Activated B cell treated with CpG ODN at 0.5 μM for 24 hours (primary cell): ENCODE measurements around the gene SLC25A28. TPM values are rescaled to one million over a fixed set of nuclear protein-coding genes. Genes with fewer than 3 reads are reported as not detected.

Experiments used
- ATAC-seq: fragments of 200-7000 bp; cut with Tn5 transposase; one replicate; pipeline ENCODE4 v1.10.0; 2021; ENCODE audit warnings: low read depth, mild to moderate bottlenecking, moderate library complexity
- CTCF ChIA-PET: fragments of 350-600 bp; sonication (Branson Sonifier 250); formaldehyde crosslinking; loops from one replicate; lab custom pipeline; 2021; ENCODE audit warnings: antibody characterized with exemption; lab: Charles Lee
- POLR2A ChIA-PET: fragments of 350-600 bp; sonication (Branson Sonifier 250); formaldehyde crosslinking; loops from one replicate; lab custom pipeline; 2021; ENCODE audit warnings: antibody characterized with exemption; lab: Charles Lee
- DNase-seq: peaks from one replicate; pipeline ENCODE4 v3.0.0; 2022
- H3K27ac Mint-ChIP-seq: one replicate; pipeline ENCODE4 v1.8.0; 2020; ENCODE audit warnings: mixed read lengths
- H3K27me3 Mint-ChIP-seq: one replicate; pipeline ENCODE4 v1.8.0; 2021; ENCODE audit warnings: mixed read lengths
- H3K36me3 Mint-ChIP-seq: one replicate; pipeline ENCODE4 v1.8.0; 2021; ENCODE audit warnings: low read depth, mixed read lengths
- H3K4me1 Mint-ChIP-seq: one replicate; pipeline ENCODE4 v1.8.0; 2021; ENCODE audit warnings: mixed read lengths
- H3K4me3 Mint-ChIP-seq: one replicate; pipeline ENCODE4 v1.8.0; 2020; ENCODE audit warnings: mild to moderate bottlenecking, mixed read lengths
- H3K9me3 Mint-ChIP-seq: one replicate; pipeline ENCODE4 v1.8.0; 2020; ENCODE audit warnings: mixed read lengths
- intact Hi-C: fragments of 100-400 bp; cut with micrococcal nuclease; formaldehyde crosslinking; loops from one replicate; pipeline ENCODE4 v1.15.1; 2024
- total RNA-seq: library from RNA; stranded (reverse); gene quantifications from 2 replicates; pipeline ENCODE4 v1.2.3, GENCODE V29; 2022
- TF ChIP-seq, protein P1 (sequence below): fragments of 200-600 bp; IDR thresholded peaks from one replicate; pipeline ENCODE4 v1.8.0; 2022; ENCODE audit warnings: antibody characterized with exemption, mild to moderate bottlenecking

SLC25A28 gene
- total RNA-seq, 1 donor from 2014 or later, result 47.5 TPM

DNA sequence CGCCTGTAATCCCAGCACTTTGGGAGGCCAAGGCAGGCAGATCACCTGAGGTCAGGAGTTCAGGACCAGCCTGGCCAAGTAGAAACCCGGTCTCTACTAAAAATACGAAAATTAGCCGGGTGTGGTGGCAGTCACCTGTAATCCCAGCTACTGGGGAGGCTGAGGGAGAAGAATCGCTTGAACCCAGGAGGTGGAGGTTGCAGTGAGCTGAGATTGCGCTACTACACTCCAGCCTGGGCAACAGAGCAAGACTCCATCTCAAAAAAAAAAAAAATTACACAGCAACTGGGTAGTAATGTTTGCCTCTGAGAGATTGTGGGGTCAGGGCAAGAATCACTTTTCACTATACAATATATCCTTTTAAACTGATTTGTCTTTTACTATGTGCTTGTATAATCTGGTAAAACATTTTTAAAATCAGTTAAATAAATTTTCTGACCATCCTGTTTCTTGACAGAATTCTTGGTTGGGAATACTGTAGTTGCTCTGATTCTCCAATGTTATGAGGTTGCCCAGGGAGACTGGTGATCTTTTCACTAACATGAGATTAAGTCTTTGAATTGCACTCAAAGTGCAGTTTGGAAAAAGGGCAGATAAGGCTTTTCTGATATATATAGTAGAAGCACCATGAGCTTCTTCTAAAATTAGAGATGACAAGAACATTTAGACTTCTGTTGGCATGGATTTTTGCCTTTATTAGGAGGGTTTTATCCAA, 40.6 kb upstream of the SLC25A28 start:
- POLR2A ChIA-PET, result interaction anchor here (2.8 kb wide), 1 partner anchor 41 kb away, joined by 33 read pairs; the partner anchor contains the start of gene SLC25A28
- DNase-seq (no peak), ATAC-seq (no peak)
- H3K36me3 Mint-ChIP-seq, result peaks cover 20% of the 10 kb centered on the region
- TF ChIP-seq, protein P1, sequence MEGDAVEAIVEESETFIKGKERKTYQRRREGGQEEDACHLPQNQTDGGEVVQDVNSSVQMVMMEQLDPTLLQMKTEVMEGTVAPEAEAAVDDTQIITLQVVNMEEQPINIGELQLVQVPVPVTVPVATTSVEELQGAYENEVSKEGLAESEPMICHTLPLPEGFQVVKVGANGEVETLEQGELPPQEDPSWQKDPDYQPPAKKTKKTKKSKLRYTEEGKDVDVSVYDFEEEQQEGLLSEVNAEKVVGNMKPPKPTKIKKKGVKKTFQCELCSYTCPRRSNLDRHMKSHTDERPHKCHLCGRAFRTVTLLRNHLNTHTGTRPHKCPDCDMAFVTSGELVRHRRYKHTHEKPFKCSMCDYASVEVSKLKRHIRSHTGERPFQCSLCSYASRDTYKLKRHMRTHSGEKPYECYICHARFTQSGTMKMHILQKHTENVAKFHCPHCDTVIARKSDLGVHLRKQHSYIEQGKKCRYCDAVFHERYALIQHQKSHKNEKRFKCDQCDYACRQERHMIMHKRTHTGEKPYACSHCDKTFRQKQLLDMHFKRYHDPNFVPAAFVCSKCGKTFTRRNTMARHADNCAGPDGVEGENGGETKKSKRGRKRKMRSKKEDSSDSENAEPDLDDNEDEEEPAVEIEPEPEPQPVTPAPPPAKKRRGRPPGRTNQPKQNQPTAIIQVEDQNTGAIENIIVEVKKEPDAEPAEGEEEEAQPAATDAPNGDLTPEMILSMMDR, result no peak
- intact Hi-C loops, result no loop called here
- peaks cover 19% of the 10 kb centered on the region for H3K4me1 Mint-ChIP-seq
- no peaks in the 10 kb centered on the region for H3K9me3 Mint-ChIP-seq
- no peak overlapping the region for H3K4me3 Mint-ChIP-seq
- CTCF ChIA-PET, result no interaction called here
- H3K27me3 Mint-ChIP-seq, result peaks cover 5% of the 10 kb centered on the region
- no peak overlapping the region for H3K27ac Mint-ChIP-seq

DNA sequence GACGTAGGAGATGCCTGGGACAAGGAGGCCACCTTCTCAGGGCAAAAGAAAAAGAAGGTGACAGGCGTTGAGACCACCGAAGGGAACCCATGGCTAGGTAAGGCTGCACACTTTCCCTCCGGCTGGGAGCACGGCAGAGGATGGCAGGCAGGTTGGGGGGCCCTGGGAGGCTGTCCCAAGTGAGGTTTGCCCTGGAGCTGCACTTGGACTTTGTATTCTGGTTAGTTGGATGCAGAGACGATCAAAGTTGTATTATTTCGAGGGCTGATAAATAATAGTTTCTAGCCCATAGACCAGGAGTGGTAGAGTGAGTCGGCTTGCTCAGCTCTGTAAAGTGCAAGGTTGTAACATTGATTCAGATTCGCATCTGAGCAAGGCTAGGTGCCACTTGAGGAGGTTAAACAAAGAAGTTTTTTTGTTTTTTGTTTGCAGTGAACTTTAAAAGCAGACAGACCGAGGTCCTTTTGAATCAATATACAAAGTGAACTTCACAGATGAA, 39.7 kb upstream of the SLC25A28 start:
- H3K36me3 Mint-ChIP-seq, result peaks cover 16% of the 10 kb centered on the region
- H3K27me3 Mint-ChIP-seq, result peaks cover 5% of the 10 kb centered on the region
- H3K4me3 Mint-ChIP-seq, result peak overlapping the region; percentile 85
- H3K9me3 Mint-ChIP-seq, result no peaks in the 10 kb centered on the region
- TF ChIP-seq, protein P1, result no peak
- intact Hi-C loops, result loop anchor here (1.0 kb wide), 2 partner anchors 40 to 72 kb away; partner anchors contain the start of genes COX15, CUTC and SLC25A28
- ChIA-PET CTCF (interaction anchor here (1.0 to 1.4 kb wide), 3 partner anchors 47 to 876 kb away, joined by 3 to 4 read pairs (median 3); partner anchors contain the start of gene HIF1AN), POLR2A (interaction anchor here (0.6 to 2.8 kb wide), 5 partner anchors 18 to 1526 kb away, joined by 3 to 33 read pairs (median 5); partner anchors contain the start of genes COX15, CUTC, R3HCC1L and SLC25A28)
- ATAC-seq (no peak), DNase-seq (no peak)
- peaks cover 19% of the 10 kb centered on the region for H3K4me1 Mint-ChIP-seq
- H3K27ac Mint-ChIP-seq, result no peak overlapping the region

DNA sequence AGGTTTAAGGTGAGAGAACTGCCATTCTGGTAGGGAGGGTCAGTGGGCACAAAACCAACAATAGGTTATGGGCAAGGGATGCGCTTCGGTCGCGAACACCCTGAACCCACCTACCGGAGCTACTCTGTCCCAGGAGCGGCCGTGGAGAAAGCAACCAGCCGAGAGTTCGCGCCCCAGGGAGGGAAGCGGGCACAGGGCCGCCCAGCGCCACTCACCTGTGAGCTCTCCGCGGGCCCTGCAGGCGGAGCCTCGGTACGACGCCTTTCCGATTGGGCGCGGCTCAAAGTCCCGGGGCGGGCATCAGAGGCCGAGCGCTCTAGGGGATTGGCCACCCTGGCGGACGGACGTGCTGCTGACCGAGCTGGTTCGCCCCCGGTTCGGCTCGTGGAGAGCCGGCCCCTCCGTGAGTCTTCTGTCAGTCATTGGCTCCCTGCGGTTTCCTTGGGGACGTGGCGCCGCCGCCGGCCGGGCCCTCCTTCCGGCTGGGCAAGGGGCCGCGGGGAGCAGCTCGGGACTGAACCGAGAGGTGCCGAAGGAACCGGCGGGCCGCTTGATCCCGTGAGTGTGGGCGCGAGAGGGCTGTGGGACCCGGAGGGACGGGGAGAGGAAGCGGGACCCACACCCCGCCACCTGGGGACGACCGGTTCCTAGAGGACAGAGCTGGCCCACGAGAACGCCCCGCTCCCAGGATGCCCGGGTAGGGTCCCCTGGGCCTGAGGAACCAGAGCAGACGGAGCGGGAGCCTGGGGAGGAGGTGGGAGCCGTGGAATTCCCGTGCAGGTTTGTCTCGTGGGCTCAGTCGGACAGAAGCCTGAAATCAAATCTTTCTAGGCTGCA, 39.0 kb upstream of the SLC25A28 start, which contains the start of gene ENTPD7:
ENTPD7 (plus strand) TSS at position 479 of the 837 bp plus-strand sequence. CDS start 448 bp downstream, outside the sequence.
- H3K27me3 Mint-ChIP-seq, result peaks cover 5% of the 10 kb centered on the region
- peak within 1 kb of the TSS; percentile 85 for H3K4me3 Mint-ChIP-seq
- TF ChIP-seq, protein P1, result no peak
- CTCF ChIA-PET, result interaction anchor here (1.0 to 1.4 kb wide), 4 partner anchors 33 to 876 kb away, joined by 3 to 4 read pairs (median 3); partner anchors contain the start of gene HIF1AN
- intact Hi-C loops, result loop anchor here (1.0 kb wide), 2 partner anchors 39 to 73 kb away; partner anchors contain the start of genes COX15, CUTC and SLC25A28
- DNase-seq (peak; percentile 82), ATAC-seq (peak; percentile 99)
- H3K9me3 Mint-ChIP-seq, result no peaks in the 10 kb centered on the region
- peak within 1 kb of the TSS; percentile 70 for H3K27ac Mint-ChIP-seq
- POLR2A ChIA-PET, result interaction anchor here (0.6 to 2.8 kb wide), 7 partner anchors 16 to 1525 kb away, joined by 3 to 33 read pairs (median 4); partner anchors contain the start of genes COX15, CUTC, GOT1 and R3HCC1L
- peaks cover 16% of the 10 kb centered on the region for H3K36me3 Mint-ChIP-seq
- peaks cover 19% of the 10 kb centered on the region for H3K4me1 Mint-ChIP-seq

DNA sequence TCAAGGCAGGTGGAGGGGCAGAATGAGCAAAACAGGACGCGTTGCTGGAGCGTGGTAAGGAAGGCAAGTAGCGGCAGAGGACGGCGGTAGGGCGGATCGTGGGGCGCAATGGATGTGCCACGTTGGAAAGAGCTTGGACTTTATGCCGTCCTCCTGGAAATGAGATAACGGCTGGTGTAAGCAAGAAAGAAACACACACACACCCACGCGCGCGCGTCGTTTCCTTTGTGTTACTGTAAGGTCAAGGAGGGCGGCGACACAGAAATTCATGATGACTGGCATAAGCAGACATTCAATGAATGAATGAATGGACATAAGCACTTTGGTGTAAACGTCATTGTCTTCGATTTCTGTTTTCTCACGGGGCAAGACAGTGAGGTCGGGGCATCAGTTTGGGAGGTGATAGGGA, 38.4 kb upstream of the SLC25A28 start:
- peak overlapping the region; percentile 85 for H3K4me3 Mint-ChIP-seq
- ChIA-PET POLR2A (interaction anchor here (0.6 to 2.8 kb wide), 6 partner anchors 17 to 1524 kb away, joined by 3 to 33 read pairs (median 4); partner anchors contain the start of genes COX15, CUTC, GOT1 and R3HCC1L), CTCF (interaction anchor here (1.0 to 1.4 kb wide), 3 partner anchors 33 to 877 kb away, joined by 3 to 4 read pairs (median 3); partner anchors contain the start of gene HIF1AN)
- peak overlapping the region; percentile 64 for H3K27ac Mint-ChIP-seq
- ATAC-seq, result no peak
- H3K27me3 Mint-ChIP-seq, result peaks cover 8% of the 10 kb centered on the region
- peaks cover 19% of the 10 kb centered on the region for H3K4me1 Mint-ChIP-seq
- intact Hi-C loops, result loop anchor here (1.0 kb wide), 2 partner anchors 38 to 74 kb away; partner anchors contain the start of genes COX15, CUTC and SLC25A28
- no peaks in the 10 kb centered on the region for H3K9me3 Mint-ChIP-seq
- peak; percentile 15 for DNase-seq
- TF ChIP-seq, protein P1, result no peak
- peaks cover 13% of the 10 kb centered on the region for H3K36me3 Mint-ChIP-seq
